OCI-LY1 (cell line): ENCODE measurements around the gene SMAD6.

Source experiments
- EZH2 ChIP-seq: fragments of 200-600 bp; sonication (generic), shearing (Covaris generic); IDR thresholded peaks from 2 replicates; pipeline ENCODE4 v1.8.0; 2017; ENCODE audit warnings: borderline replicate concordance, mixed run types, mild to moderate bottlenecking, antibody characterized with exemption, low read length, moderate library complexity, mixed read lengths
- TF ChIP-seq, protein P1 (sequence below): fragments of 200-600 bp; sonication (generic), shearing (Covaris generic); IDR thresholded peaks from 2 replicates; pipeline ENCODE4 v1.5.1; 2017; ENCODE audit warnings: mild to moderate bottlenecking, antibody characterized with exemption, low read length, moderate library complexity, mixed read lengths

GRCh38 chr15:66724732-66725463 is 22.9 kb downstream of the SMAD6 start:
- TF ChIP-seq, protein P1, sequence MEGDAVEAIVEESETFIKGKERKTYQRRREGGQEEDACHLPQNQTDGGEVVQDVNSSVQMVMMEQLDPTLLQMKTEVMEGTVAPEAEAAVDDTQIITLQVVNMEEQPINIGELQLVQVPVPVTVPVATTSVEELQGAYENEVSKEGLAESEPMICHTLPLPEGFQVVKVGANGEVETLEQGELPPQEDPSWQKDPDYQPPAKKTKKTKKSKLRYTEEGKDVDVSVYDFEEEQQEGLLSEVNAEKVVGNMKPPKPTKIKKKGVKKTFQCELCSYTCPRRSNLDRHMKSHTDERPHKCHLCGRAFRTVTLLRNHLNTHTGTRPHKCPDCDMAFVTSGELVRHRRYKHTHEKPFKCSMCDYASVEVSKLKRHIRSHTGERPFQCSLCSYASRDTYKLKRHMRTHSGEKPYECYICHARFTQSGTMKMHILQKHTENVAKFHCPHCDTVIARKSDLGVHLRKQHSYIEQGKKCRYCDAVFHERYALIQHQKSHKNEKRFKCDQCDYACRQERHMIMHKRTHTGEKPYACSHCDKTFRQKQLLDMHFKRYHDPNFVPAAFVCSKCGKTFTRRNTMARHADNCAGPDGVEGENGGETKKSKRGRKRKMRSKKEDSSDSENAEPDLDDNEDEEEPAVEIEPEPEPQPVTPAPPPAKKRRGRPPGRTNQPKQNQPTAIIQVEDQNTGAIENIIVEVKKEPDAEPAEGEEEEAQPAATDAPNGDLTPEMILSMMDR: no peak
- TF ChIP-seq EZH2: no peak
